Heart right ventricle (tissue), 16 donors: ENCODE results near the gene TMEM174. TPM values are rescaled to one million over a fixed set of nuclear protein-coding genes. Genes with fewer than 3 reads are reported as not detected.

Source experiments
- ATAC-seq, 8 donors: fragments of 200-7000 bp; cut with Tn5 transposase; one replicate each; pipeline ENCODE4 v1.9.1; 2020; ENCODE audit warnings: mild to moderate bottlenecking in 8 of 8, moderate library complexity in 8 of 8, moderate number of reproducible peaks in 1 of 8
- DNase-seq, 2 donors: peaks; one replicate each; pipeline ENCODE4 v3.0.0-alpha.2; 2020
- H3K27ac ChIP-seq, 10 donors: fragments of 200-600 bp; sonication (generic) in 2 of 10; one replicate each; pipeline versions ENCODE4 v1.5.0 to v1.8.0; 2020 to 2022; ENCODE audit warnings: mild to moderate bottlenecking in 3 of 10
- H3K27me3 ChIP-seq, 7 donors: fragments of 200-600 bp; one replicate each; pipeline ENCODE4 v1.8.0; 2021 to 2022; ENCODE audit warnings: mild to moderate bottlenecking in 2 of 7
- H3K36me3 ChIP-seq, 9 donors: fragments of 200-600 bp; sonication (generic) in 1 of 9; one replicate each; pipeline versions ENCODE4 v1.5.0 to v1.8.0; 2020 to 2022; ENCODE audit warnings: mild to moderate bottlenecking in 2 of 9
- H3K4me1 ChIP-seq, 9 donors: fragments of 200-600 bp; sonication (generic) in 1 of 9; one replicate each; pipeline versions ENCODE4 v1.5.0 to v1.8.0; 2020 to 2022; ENCODE audit warnings: mild to moderate bottlenecking in 4 of 9
- H3K4me3 ChIP-seq, 10 donors: fragments of 200-600 bp; sonication (generic) in 2 of 10; one replicate each; pipeline versions ENCODE4 v1.5.0 to v1.8.0; 2020 to 2022; ENCODE audit warnings: mild to moderate bottlenecking in 7 of 10, moderate library complexity in 2 of 10
- H3K9me3 ChIP-seq, 11 donors: fragments of 200-600 bp in 10 of 11; sonication (generic) in 2 of 11; one replicate each; pipeline versions ENCODE4 v1.5.0 to v1.8.0; 2013 to 2022; ENCODE audit warnings: mild to moderate bottlenecking in 2 of 11, control low read depth in 1 of 11, moderate library complexity in 1 of 11
- WGBS, 2 donors: extraction: QIAGEN DNeasy Blood & Tissue Kit; methylation state at CpG; one replicate each; pipeline ENCODE4 v1.1.7; 2013; ENCODE audit warnings: inconsistent platforms in 1 of 2; 5-methylcytosine and 5-hydroxymethylcytosine counted together
- intact Hi-C, 10 donors: fragments of 100-400 bp; cut with DNase I; formaldehyde crosslinking; loops; one replicate each; pipeline versions ENCODE4 v1.11.1 to v1.14.2; 2022
- polyA plus RNA-seq, 2 donors: library from polyadenylated mRNA; stranded (reverse); fragments of 200-250 nt; gene quantifications; one replicate each; pipeline ENCODE4 v1.2.3, GENCODE V29; 2013
- total RNA-seq, 10 donors: library from RNA; stranded (reverse); fragmentation: NEBNext Ultra II Directional in 3 of 10; extraction: Animal tissue kit (Norgen Biotek cat#: 25700) in 3 of 10; gene quantifications; one replicate each; pipeline versions ENCODE4 v1.2.1 to v1.2.4, GENCODE V29; 2021 to 2023
- TF ChIP-seq, protein P1 (sequence below), 9 donors: fragments of 200-600 bp; sonication (generic) in 2 of 9; IDR thresholded peaks; one replicate each; pipeline versions ENCODE4 v1.5.0 to v1.8.0; 2021 to 2022; ENCODE audit warnings: antibody characterized with exemption in 9 of 9, mild to moderate bottlenecking in 5 of 9, moderate library complexity in 1 of 9
- donor health status: Arrhythmogenic right ventricular cardiomyopathy.
- donor health status: ischemic (EF 13 %, LVEDD 7.1; RV severe dilation, severe dysfunction).
- donor health status: healthy with polysubstance abuse.
- donor health status: DM: no; HTN: yes; CAD: no.
- donor health status: DM: no; HTN: no; CAD: no.
- donor health status: ischemic (EF 25% LVEDD 6.9; RV normal size, moderate dysfunction).
- donor health status: ischemic (EF 25% LVEDD 5.7; RV mildly dilated, moderate dysfunction).
- donor health status: healthy.
- donor health status: DM: yes; HTN: yes; CAD: no.
- donor health status: Ischemic cardiomyopathy.
- donor health status: ischemic (EF 35%, LVEDD 5.7; RV mildly dilated, moderate dysfunction).
- donor health status: nonischemic (EF 11% LVEDD 7.7; RV severe dilation, severe dysfunction).
- donor health status: DM: yes; HTN: yes; CAD: no.
- donor health status: PGD.
- donor health status: ischemic (EF 29% LVEDD 5.4; RV normal size, mild dysfunction).
- donor health status: nonischemic (EF 23%, LVEDD 6.1; RV moderate dilation, normal function).

Gene TMEM174
- total and polyA plus RNA-seq, 12 donors: not detected

DNA sequence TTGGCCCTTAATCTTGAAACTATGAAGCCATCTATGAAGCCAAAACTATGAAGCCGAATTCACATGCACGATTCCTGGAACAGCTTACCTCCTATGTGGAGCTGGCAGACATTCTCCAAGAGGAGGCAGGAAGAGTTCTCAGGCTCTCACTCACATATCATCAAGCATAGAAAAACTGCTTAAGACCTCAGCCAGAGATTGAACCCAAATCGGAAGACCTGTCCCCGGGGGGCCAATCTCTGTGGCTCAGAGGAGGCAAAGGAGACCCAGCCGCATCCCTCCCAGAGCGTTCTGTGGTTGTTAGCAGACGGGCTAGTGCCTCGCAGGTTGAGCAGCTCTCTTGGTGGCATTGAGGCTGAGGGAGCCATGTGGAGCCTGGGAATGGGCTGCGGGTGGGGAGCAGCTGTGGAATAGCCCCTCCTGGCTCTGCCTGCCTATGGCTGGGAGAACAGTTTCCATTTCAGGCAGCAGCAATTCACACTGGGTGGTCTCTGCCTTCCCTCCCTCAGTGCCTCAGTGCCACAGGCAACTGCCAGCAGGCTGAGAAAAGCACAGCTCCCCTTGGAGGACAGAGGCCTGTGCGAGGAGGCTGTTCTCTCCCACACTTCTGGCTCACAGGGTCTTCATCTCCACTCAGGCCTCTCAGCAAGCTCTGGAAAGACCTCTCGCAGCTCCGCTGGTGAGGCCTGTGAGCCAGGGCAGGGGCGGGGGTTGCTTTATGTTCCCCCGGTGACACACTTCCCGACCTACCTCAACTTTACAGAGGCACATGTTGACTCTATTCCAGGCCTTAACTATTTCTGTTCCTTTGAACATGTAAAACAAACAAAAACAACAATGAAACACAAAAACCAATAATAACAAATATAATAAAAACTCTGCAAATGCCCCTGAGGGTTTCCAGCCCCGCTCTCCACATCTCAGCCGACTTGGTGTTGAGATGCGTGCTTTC lies 17.4 kb upstream of the TMEM174 start:
- intact Hi-C loops: no loop called here
- 80 to 84% methylated on average over 18 of the region's 18 CpGs for WGBS, 2 donors
- no peaks in the 10 kb centered on the region for H3K4me1 ChIP-seq
- no peak overlapping the region for H3K4me3 ChIP-seq
- DNase-seq (no peak), ATAC-seq (no peak)
- no peaks in the 10 kb centered on the region for H3K36me3 ChIP-seq
- no peak overlapping the region for H3K27ac ChIP-seq
- H3K27me3 ChIP-seq: peaks cover 0 to 55% (median 5%) of the 10 kb centered on the region in 7 donors
- TF ChIP-seq, protein P1, sequence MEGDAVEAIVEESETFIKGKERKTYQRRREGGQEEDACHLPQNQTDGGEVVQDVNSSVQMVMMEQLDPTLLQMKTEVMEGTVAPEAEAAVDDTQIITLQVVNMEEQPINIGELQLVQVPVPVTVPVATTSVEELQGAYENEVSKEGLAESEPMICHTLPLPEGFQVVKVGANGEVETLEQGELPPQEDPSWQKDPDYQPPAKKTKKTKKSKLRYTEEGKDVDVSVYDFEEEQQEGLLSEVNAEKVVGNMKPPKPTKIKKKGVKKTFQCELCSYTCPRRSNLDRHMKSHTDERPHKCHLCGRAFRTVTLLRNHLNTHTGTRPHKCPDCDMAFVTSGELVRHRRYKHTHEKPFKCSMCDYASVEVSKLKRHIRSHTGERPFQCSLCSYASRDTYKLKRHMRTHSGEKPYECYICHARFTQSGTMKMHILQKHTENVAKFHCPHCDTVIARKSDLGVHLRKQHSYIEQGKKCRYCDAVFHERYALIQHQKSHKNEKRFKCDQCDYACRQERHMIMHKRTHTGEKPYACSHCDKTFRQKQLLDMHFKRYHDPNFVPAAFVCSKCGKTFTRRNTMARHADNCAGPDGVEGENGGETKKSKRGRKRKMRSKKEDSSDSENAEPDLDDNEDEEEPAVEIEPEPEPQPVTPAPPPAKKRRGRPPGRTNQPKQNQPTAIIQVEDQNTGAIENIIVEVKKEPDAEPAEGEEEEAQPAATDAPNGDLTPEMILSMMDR (IDR thresholded peaks at IDR 0.05): no peak
- no peaks in the 10 kb centered on the region for H3K9me3 ChIP-seq

DNA sequence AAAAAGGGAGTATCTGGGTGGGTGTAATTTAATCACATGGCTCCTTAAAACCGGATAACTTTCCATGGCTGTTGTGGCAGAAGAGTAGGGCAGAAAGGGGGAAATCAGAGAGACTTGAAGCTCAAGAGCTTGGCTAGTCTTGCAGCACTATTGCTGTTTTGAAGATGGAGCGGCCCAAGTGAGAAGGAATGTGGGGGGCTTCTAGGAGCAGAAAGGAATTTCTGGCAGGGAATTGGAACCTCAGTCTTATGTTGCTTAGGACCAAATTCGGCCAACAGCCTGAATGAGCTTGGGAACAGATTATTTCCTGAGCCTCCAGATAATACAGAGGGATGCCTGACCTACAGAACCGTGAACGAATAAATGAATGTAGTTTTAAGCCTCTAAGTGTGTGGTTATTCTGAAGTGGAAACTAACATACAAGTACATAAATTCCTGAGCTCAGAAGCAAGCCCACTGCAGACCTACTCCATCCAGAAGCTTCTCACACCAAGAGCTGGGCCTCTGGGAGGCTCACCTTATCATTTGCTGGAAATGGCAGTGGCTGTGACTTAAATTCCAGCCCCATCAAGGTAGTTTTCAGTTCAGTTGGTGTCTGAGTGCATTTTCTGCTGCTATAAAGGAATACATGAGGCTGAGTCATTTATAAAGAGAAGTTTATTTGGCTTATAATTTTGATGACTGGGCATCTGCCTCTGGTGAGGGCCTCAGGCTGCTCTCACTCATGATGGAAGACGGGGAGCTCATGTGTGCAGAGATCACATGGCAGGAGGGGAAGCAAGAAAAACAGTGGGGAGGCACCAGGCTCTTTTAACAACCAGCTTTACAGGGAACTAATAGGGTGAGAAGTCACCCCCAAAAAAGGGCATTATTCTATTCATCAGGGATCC lies 15.3 kb upstream of the TMEM174 start:
- TF ChIP-seq, protein P1 (IDR thresholded peaks at IDR 0.05): no peak
- no peak for ATAC-seq
- no peaks in the 10 kb centered on the region for H3K36me3 ChIP-seq
- H3K27me3 ChIP-seq: peaks cover 0 to 75% (median 16%) of the 10 kb centered on the region in 7 donors
- intact Hi-C loops: no loop called here
- H3K4me3 ChIP-seq: no peak overlapping the region
- WGBS, 2 donors: 70 to 83% methylated on average over 6 of the region's 6 CpGs
- no peaks in the 10 kb centered on the region for H3K9me3 ChIP-seq
- no peak for DNase-seq
- no peaks in the 10 kb centered on the region for H3K4me1 ChIP-seq
- no peak overlapping the region for H3K27ac ChIP-seq

DNA sequence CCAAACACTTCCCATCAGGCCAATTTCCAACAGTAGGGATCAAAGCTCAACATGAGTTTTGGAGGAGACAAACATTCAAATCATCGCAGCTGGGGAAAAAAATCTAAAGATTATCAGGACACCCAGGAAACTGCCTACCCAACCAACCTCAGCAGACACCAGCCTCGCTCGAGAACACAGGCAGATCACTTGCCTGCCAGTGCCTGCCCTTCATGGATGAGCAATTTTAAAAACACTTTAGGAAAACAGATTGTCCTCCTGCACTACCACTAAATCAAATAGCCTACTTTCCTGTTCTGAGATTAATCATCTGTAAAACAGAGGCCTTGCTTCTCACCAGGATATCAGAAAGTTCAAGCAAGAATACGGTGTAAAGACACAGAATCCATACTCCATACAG lies 14.7 kb upstream of the TMEM174 start:
- DNase-seq (no peak), ATAC-seq (no peak)
- intact Hi-C loops: no loop called here
- H3K36me3 ChIP-seq: no peaks in the 10 kb centered on the region
- peaks cover 0 to 77% (median 16%) of the 10 kb centered on the region in 7 donors for H3K27me3 ChIP-seq
- TF ChIP-seq, protein P1 (IDR thresholded peaks at IDR 0.05): no peak
- WGBS, 2 donors: 89 to 92% methylated on average over 4 of the region's 4 CpGs
- no peaks in the 10 kb centered on the region for H3K9me3 ChIP-seq
- H3K4me3 ChIP-seq: no peak overlapping the region
- no peaks in the 10 kb centered on the region for H3K4me1 ChIP-seq
- H3K27ac ChIP-seq: no peak overlapping the region

DNA sequence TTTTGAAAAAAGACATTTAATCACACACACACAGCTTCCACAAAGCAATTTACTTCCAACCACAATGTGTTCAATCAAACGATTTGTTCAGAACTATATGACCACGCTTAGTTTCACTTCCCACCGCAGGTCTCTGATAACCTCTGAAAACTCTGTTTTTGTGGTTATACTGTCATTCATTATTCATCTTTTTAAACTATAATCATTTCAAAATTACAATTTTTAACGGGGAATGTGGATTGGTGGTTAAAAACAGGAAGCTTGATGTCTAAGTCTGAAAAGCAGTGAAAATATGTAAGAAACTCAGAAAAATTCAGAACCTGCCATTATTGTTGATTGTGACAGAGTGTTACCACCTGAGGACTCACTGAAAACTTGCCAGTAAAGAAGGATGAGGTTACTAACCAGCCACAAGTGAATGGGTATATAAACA lies 12.7 kb upstream of the TMEM174 start:
- Histone ChIP-seq H3K36me3 (no peaks in the 10 kb centered on the region), H3K27me3 (peaks cover 0 to 90% (median 16%) of the 10 kb centered on the region in 7 donors), H3K27ac (no peak overlapping the region), H3K4me3 (no peak overlapping the region), H3K9me3 (no peaks in the 10 kb centered on the region), H3K4me1 (no peaks in the 10 kb centered on the region)
- intact Hi-C loops: no loop called here
- WGBS, 2 donors: 75 to 89% methylated on average over 4 of the region's 4 CpGs
- no peak for DNase-seq
- TF ChIP-seq, protein P1 (IDR thresholded peaks at IDR 0.05): no peak
- no peak for ATAC-seq
